ENCODE results near the gene L3MBTL4.
"Not testable (repeated sequence)": the region's sequence is repeated elsewhere in the genome, so short reads cannot be mapped to it uniquely, and the experiment has no call there.

The L3MBTL4 gene

GRCh38 chr18:6414118-6414722, 491 bp downstream of the L3MBTL4 start:
- H3K4me3 Mint-ChIP-seq = peak overlapping the region; percentile 87 to 90
- no peaks in the 10 kb centered on the region for H3K9me3 Mint-ChIP-seq
- peak overlapping the region; percentile 90 for H3K27ac Mint-ChIP-seq
- DNase-seq = peak; percentile 68
- H3K4me1 Mint-ChIP-seq = peaks cover 23 to 37% of the 10 kb centered on the region in 2 donors
- ATAC-seq (replicated peaks) = peak; percentile 87 to 89
- peaks cover 5 to 8% of the 10 kb centered on the region in 2 donors for H3K27me3 Mint-ChIP-seq
- H3K36me3 Mint-ChIP-seq = peaks cover 0 to 3% of the 10 kb centered on the region in 2 donors

DNA sequence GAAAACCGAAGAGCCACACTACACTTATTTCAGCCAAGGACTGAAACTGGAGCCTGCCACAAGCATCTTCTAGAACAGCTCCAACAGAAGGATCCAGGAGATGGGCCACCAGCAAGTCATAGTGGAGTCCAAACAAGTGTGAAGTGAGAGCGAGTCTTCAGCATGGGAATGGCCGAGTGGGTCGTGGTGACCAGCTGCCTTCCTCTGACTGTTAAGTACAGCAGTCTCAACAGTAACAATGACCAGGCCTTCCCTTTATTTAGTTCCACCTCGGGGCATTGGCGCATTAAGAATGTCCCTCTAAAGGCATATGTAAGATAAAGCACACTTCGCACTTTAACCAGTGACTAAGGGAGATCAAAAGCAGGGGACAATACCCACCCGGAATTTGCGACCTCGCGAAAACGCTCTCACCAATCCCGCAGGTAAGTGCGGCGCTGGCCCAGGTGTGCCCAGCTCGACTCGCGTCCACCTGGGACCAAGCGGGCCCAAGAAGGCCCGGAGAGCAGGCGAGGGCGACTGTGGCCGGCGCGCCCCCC, 1.1 kb downstream of the L3MBTL4 start:
- peaks cover 0 to 3% of the 10 kb centered on the region in 2 donors for H3K36me3 Mint-ChIP-seq
- ATAC-seq (replicated peaks) = no peak

GRCh38 chr18:6412933-6413472, 1.7 kb downstream of the L3MBTL4 start:
- H3K36me3 Mint-ChIP-seq = peaks cover 0 to 3% of the 10 kb centered on the region in 2 donors
- DNase-seq (no peak), ATAC-seq (replicated peaks) (no peak)
- H3K9me3 Mint-ChIP-seq = no peaks in the 10 kb centered on the region
- H3K27me3 Mint-ChIP-seq = peaks cover 0 to 4% of the 10 kb centered on the region in 2 donors
- peaks cover 23 to 37% of the 10 kb centered on the region in 2 donors for H3K4me1 Mint-ChIP-seq
- H3K27ac Mint-ChIP-seq = peak overlapping the region; percentile 93
- H3K4me3 Mint-ChIP-seq = peak overlapping the region; percentile 87 to 90

More for the DNA sequence above, 1.1 kb downstream of the L3MBTL4 start:
- Mint-ChIP-seq H3K27me3 (peaks cover 0 to 4% of the 10 kb centered on the region in 2 donors), H3K4me3 (peak overlapping the region; percentile 87 to 90), H3K4me1 (peaks cover 23 to 37% of the 10 kb centered on the region in 2 donors), H3K9me3 (no peaks in the 10 kb centered on the region), H3K27ac (peak overlapping the region; percentile 93)
- DNase-seq = no peak

GRCh38 chr18:6411382-6411781, 3.3 kb downstream of the L3MBTL4 start:
- H3K36me3 Mint-ChIP-seq = peaks cover 0 to 3% of the 10 kb centered on the region in 2 donors
- H3K9me3 Mint-ChIP-seq = no peaks in the 10 kb centered on the region
- H3K4me3 Mint-ChIP-seq = peak overlapping the region in 1 of 2 donors; percentile 1
- DNase-seq (no peak), ATAC-seq (replicated peaks) (no peak)
- no peak overlapping the region for H3K27ac Mint-ChIP-seq
- H3K27me3 Mint-ChIP-seq = peaks cover 0 to 4% of the 10 kb centered on the region in 2 donors
- peaks cover 31 to 47% of the 10 kb centered on the region in 2 donors for H3K4me1 Mint-ChIP-seq

DNA sequence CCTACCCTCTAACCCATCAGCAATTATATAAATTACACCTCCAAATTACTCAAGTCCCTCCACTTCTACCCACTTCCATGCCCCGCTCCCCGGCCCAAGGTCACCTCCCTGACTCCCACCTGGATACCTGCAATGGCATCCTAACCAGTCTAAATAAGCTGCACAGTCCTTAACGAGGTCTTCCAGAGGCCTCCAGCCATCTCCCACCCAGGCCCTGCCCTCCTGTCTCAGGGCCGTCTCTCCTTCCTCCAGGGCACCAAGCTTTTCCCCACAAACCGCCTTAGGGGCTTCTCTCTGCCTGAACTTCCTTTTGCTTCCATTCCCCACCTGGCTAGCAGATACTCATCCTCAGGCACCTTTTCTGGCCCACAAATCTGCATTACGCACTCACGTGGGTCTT, 4.8 kb downstream of the L3MBTL4 start:
- H3K27ac Mint-ChIP-seq = no peak overlapping the region
- H3K9me3 Mint-ChIP-seq = no peaks in the 10 kb centered on the region
- no peak overlapping the region for H3K4me3 Mint-ChIP-seq
- peaks cover 31 to 53% of the 10 kb centered on the region in 2 donors for H3K4me1 Mint-ChIP-seq
- no peak for DNase-seq
- H3K27me3 Mint-ChIP-seq = no peaks in the 10 kb centered on the region
- no peak for ATAC-seq (replicated peaks)
- no peaks in the 10 kb centered on the region for H3K36me3 Mint-ChIP-seq

GRCh38 chr18:6408543-6408942, 6.2 kb downstream of the L3MBTL4 start:
- not testable (repeated sequence) for H3K4me3 Mint-ChIP-seq; H3K27ac Mint-ChIP-seq; H3K36me3 Mint-ChIP-seq; ATAC-seq (replicated peaks); H3K27me3 Mint-ChIP-seq; H3K9me3 Mint-ChIP-seq; DNase-seq
- H3K4me1 Mint-ChIP-seq = peaks cover 30 to 50% of the 10 kb centered on the region in 2 donors

DNA sequence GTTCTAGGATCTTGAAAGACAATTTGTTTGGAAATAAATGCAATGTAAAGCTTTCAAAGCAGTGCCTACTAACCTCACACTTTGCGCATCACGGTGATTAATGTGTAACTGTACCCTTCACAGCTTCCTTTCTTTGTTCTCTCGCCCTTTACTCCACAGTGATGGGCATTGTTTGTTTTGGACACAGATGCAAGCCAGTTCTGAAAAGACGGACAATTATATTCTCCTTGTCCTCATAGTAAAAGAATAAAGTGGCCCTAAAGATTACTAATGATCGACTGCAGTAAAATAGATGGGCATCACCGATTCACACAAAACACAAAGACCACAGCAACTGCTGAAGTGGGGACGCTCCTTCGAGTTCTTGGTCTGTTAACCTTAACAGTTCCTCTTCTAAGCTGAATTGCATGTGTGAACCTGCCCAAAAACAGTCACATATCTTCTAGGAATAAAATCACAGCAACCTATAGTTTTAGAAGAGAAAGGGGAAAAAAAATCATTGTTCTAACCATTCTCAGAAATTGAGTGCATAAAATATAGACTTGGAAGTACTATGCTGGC, 7.7 kb downstream of the L3MBTL4 start:
- peaks cover 22 to 42% of the 10 kb centered on the region in 2 donors for H3K4me1 Mint-ChIP-seq
- H3K27me3 Mint-ChIP-seq = no peaks in the 10 kb centered on the region
- DNase-seq (no peak), ATAC-seq (replicated peaks) (peak; percentile 60 to 73)
- H3K27ac Mint-ChIP-seq = no peak overlapping the region
- H3K36me3 Mint-ChIP-seq = no peaks in the 10 kb centered on the region
- no peaks in the 10 kb centered on the region for H3K9me3 Mint-ChIP-seq
- no peak overlapping the region for H3K4me3 Mint-ChIP-seq

DNA sequence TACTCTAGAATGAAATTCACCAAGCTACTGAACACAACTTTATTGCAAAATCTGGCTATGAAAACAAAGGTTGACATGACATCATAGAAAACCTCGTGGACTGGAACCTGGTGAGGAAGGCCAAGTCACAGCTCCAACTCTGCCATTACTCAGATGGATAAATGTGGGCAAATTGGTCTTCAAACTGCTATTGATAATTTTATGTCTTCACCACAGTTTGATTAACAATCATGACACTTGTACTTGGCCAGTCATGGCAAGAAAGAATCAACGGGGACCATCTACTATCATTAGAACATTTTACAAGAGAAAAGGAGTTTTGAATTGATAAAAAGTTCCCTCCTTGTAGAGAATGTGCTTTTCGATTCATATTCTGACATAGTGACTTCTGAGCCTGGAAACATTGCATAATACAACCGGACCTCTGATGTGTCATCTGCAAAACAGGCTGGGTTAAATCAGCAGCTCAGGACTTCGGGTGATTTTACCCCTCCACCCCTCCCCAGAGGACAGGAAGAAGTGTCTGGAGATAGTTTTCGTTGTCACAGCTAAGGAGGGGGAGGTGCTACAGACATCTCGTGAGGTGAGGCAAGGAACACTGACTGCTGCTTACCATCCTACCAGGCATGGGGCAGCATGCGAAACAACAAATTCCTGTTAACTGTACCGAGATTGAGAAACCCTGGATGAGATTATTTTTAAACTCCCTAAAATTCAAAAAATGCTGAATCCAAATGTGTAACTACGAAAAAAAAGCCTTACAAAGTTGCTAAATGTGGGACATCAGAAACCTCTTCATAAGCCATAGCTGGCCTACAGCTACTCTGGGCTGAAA, 8.4 kb downstream of the L3MBTL4 start:
- ATAC-seq (replicated peaks) = no peak
- no peak overlapping the region for H3K4me3 Mint-ChIP-seq
- DNase-seq = no peak
- H3K27ac Mint-ChIP-seq = no peak overlapping the region
- H3K27me3 Mint-ChIP-seq = no peaks in the 10 kb centered on the region
- H3K4me1 Mint-ChIP-seq = peaks cover 22 to 41% of the 10 kb centered on the region in 2 donors
- no peaks in the 10 kb centered on the region for H3K9me3 Mint-ChIP-seq
- H3K36me3 Mint-ChIP-seq = no peaks in the 10 kb centered on the region

GRCh38 chr18:6405237-6406074, 9.3 kb downstream of the L3MBTL4 start:
- no peaks in the 10 kb centered on the region for H3K9me3 Mint-ChIP-seq
- peaks cover 26 to 42% of the 10 kb centered on the region in 2 donors for H3K4me1 Mint-ChIP-seq

DNA sequence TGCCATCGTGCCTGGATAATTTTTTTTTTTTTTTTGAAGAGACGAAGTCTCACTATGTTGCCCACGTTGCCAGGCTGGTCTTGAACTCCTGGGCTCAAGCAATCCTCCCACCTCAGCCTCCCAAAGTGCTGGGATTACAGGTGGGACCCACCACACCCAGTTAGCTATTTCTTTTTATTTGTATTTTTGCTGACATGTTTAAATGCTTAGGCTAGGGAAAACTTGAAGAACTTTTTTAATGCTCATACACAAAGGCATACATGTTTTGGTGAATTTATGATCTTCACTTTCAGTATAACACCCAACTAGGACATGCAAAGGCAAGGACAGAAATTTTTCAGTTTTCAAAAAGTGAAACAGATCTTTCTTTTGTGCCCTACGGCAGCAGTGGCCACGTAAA, 9.9 kb downstream of the L3MBTL4 start:
- Mint-ChIP-seq H3K4me3 (no peak overlapping the region), H3K36me3 (peaks cover 0 to 4% of the 10 kb centered on the region in 2 donors), H3K9me3 (no peaks in the 10 kb centered on the region), H3K4me1 (peaks cover 26 to 41% of the 10 kb centered on the region in 2 donors), H3K27ac (no peak overlapping the region), H3K27me3 (no peaks in the 10 kb centered on the region)
- DNase-seq (no peak), ATAC-seq (replicated peaks) (no peak)

More at GRCh38 chr18:6405237-6406074, 9.3 kb downstream of the L3MBTL4 start:
- Mint-ChIP-seq H3K27ac (no peak overlapping the region), H3K27me3 (no peaks in the 10 kb centered on the region), H3K36me3 (peaks cover 0 to 4% of the 10 kb centered on the region in 2 donors), H3K4me3 (no peak overlapping the region)
- no peak for ATAC-seq (replicated peaks)
- DNase-seq = no peak

- H3K27me3 Mint-ChIP-seq = no peaks in the 10 kb centered on the region
- ATAC-seq (replicated peaks) = no peak
- H3K4me3 Mint-ChIP-seq = no peak overlapping the region
- H3K9me3 Mint-ChIP-seq = no peaks in the 10 kb centered on the region
- no peak overlapping the region for H3K27ac Mint-ChIP-seq
- peaks cover 26 to 40% of the 10 kb centered on the region in 2 donors for H3K4me1 Mint-ChIP-seq
- peaks cover 0 to 4% of the 10 kb centered on the region in 2 donors for H3K36me3 Mint-ChIP-seq
- DNase-seq = no peak
Measured at GRCh38 chr18:6401687-6402086, 13.0 kb downstream of the L3MBTL4 start.

DNA sequence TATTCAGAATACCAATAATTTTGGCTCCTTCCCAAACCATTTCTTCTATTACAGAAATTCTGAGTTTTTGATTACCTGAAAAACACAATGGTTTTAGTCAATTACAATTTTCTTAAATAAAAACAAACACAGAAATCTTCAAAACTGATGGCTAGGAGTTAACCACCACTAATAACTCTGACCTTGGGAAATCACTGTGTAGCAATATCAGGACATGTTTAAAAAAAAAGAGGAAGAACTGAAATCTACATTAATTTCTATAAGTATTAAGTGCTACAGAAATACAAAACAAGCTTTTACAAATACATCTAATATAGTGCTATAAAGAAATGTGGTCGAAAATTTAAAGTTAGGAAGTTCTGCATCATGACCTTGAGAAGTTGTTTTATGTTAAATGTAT, 14.9 kb downstream of the L3MBTL4 start:
- H3K4me3 Mint-ChIP-seq = no peak overlapping the region
- ATAC-seq (replicated peaks) (no peak), DNase-seq (no peak)
- no peak overlapping the region for H3K27ac Mint-ChIP-seq
- H3K9me3 Mint-ChIP-seq = no peaks in the 10 kb centered on the region
- peaks cover 22 to 38% of the 10 kb centered on the region in 2 donors for H3K4me1 Mint-ChIP-seq
- no peaks in the 10 kb centered on the region for H3K27me3 Mint-ChIP-seq
- peaks cover 0 to 6% of the 10 kb centered on the region in 2 donors for H3K36me3 Mint-ChIP-seq

DNA sequence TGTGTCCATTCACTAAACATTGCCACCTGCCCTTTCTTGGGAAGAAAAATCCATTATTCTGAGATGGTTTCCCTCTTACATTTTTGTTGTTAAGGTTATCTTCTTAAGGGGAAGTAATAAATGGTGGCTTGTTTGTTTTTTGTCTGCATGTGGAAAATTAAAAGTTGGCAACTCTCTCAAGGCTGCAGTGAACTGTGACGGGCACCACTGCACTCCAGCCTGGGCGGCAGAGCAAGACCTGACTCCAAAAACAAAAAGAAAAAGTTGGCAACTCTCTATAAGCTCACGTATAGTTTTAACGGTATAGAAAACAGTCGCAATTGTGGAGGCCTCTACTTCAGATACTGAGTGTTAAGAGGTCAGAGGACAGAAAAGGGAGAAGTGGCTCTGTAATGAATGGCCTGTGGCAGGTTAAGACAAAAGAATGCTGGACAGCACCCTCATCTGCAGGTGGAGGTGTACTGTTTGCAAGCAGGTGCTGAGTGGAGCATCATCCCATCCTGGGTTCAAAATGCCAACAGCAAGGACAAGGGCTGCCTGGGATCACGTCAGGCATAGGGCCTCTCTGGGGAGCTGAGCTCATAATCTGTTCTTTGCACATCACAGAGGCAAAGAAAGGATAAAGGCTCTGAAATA, 16.7 kb downstream of the L3MBTL4 start:
- peaks cover 6 to 16% of the 10 kb centered on the region in 2 donors for H3K36me3 Mint-ChIP-seq
- peaks cover 21 to 38% of the 10 kb centered on the region in 2 donors for H3K4me1 Mint-ChIP-seq
- no peak overlapping the region for H3K27ac Mint-ChIP-seq
- peaks cover 0 to 2% of the 10 kb centered on the region in 2 donors for H3K9me3 Mint-ChIP-seq
- H3K4me3 Mint-ChIP-seq = no peak overlapping the region
- peak; percentile 33 to 48 for ATAC-seq (replicated peaks)
- H3K27me3 Mint-ChIP-seq = no peaks in the 10 kb centered on the region
- no peak for DNase-seq

Data from stimulated activated naive B cell treated with anti-CD40 and anti-IgM and Interleukin-4, amounts not matched to agents 10 μg/mL and 1 μg/mL and 100 μg/mL, for 72 hours (primary cell).